ENCODE measurements around the gene SYNE1.

The SYNE1 gene

DNA sequence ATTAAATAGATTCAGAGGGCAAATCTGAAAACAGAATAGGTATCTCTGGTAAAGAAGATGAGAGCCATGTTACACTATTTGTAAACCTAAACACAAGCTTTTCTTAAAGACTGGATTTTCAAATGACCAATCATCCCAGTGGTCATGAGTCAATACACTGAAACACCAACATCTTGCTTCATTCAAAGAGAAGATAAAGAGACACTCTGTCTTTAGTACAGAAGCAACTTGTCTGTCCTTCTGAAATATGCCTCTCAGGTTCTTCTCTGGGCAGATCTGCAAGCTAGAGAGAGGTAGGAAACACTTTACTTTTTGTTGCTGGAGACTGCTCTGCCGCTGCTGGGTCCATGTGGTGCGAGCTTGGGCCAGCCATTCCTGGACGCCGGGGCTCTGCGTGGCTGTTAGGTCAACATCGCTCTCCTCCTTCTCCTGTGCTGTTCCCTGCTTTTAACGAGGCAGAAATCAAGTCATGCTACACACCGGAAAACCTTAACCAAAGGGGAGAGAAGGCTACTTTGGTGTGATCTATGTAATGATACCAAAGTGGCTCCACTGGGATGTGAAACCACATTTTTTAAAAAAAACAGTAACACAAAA is 368.2 kb downstream of the SYNE1 start:
- Mint-ChIP-seq H3K27me3 (ENCODE audit: low read depth) (no peaks in the 10 kb centered on the region), H3K4me1 (peaks cover 46% of the 10 kb centered on the region), H3K4me3 (no peak overlapping the region), H3K9me3 (no peaks in the 10 kb centered on the region), H3K27ac (peak overlapping the region in 2 of 3 experiments; percentile 8 to 96), H3K36me3 (ENCODE audit: low read depth) (peaks cover 12% of the 10 kb centered on the region)
- TF ChIP-seq, protein P1, sequence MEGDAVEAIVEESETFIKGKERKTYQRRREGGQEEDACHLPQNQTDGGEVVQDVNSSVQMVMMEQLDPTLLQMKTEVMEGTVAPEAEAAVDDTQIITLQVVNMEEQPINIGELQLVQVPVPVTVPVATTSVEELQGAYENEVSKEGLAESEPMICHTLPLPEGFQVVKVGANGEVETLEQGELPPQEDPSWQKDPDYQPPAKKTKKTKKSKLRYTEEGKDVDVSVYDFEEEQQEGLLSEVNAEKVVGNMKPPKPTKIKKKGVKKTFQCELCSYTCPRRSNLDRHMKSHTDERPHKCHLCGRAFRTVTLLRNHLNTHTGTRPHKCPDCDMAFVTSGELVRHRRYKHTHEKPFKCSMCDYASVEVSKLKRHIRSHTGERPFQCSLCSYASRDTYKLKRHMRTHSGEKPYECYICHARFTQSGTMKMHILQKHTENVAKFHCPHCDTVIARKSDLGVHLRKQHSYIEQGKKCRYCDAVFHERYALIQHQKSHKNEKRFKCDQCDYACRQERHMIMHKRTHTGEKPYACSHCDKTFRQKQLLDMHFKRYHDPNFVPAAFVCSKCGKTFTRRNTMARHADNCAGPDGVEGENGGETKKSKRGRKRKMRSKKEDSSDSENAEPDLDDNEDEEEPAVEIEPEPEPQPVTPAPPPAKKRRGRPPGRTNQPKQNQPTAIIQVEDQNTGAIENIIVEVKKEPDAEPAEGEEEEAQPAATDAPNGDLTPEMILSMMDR (IDR thresholded peaks at IDR 0.05; ENCODE audit: unreplicated experiment in 3 of 3) = no peak

DNA sequence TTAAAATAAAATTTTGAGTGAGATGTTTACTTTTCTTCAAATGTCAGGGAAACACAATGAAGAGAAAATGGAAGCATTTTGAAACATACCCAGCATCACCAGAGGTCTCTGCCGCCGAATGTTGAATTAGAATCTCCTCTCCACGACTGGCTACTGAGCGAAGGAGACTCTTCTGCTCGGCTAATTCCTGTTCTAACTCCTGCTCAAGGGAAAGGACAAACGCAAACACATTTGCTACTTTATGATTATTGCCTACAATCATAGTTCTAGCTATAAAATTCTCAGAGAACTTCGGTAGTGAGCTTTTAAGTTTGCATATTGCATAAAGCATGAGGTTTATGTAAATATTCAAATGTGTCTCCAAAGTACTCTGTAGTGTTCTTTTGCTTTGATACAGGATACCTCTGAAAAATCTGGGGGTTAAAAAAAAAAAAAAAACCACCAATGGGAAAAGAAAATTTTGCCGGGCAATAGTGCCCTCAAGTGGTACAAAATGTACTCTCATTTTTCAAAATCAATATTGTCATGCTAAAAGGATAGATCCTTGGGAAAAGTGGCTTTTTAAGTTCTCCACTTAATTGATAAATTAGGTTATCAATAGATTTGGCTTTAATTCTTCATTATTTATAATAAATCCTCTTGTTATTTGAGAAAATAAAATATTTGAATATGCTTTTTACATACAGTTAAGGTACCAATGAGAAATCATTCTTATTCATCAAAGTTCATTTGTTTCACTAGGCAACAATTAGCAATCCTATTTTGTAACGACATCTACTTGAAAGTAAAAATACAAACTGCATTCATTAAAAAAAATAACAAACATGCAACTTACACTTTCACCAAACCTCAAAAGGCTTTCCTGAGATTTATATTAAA is 369.0 kb downstream of the SYNE1 start:
- TF ChIP-seq, protein P1 (IDR thresholded peaks at IDR 0.05; ENCODE audit: unreplicated experiment in 3 of 3) = peak; percentile 54 to 71 (median 63)
- H3K36me3 Mint-ChIP-seq (ENCODE audit: low read depth) = peaks cover 9% of the 10 kb centered on the region
- H3K9me3 Mint-ChIP-seq = no peaks in the 10 kb centered on the region
- peak overlapping the region in 2 of 3 experiments; percentile 29 to 96 for H3K27ac Mint-ChIP-seq
- H3K4me3 Mint-ChIP-seq = no peak overlapping the region
- peaks cover 39% of the 10 kb centered on the region for H3K4me1 Mint-ChIP-seq
- H3K27me3 Mint-ChIP-seq (ENCODE audit: low read depth) = no peaks in the 10 kb centered on the region

DNA sequence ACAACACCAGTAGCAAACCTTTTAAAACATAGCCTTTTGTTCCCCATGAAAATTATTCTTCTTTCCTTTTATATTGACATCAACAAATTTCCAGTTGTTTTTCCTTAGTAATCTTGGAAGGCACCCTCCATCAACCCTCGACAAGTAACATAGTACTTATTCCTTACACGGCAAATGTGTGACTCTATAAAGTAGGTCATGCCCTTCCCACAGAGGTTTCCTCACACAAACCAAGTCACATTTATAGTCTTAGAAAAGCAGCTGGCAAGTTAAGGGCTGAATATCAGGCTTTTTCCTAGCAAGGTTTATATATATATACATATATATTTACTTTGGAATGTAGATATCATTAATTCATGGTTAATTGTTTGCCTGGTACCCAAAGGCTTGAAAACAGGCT is 371.5 kb downstream of the SYNE1 start:
- H3K4me3 Mint-ChIP-seq = no peak overlapping the region
- TF ChIP-seq, protein P1 (IDR thresholded peaks at IDR 0.05; ENCODE audit: unreplicated experiment in 3 of 3) = no peak
- no peak overlapping the region for H3K27ac Mint-ChIP-seq
- peaks cover 25% of the 10 kb centered on the region for H3K4me1 Mint-ChIP-seq
- H3K27me3 Mint-ChIP-seq (ENCODE audit: low read depth) = no peaks in the 10 kb centered on the region
- H3K36me3 Mint-ChIP-seq (ENCODE audit: low read depth) = peaks cover 19% of the 10 kb centered on the region
- no peaks in the 10 kb centered on the region for H3K9me3 Mint-ChIP-seq

DNA sequence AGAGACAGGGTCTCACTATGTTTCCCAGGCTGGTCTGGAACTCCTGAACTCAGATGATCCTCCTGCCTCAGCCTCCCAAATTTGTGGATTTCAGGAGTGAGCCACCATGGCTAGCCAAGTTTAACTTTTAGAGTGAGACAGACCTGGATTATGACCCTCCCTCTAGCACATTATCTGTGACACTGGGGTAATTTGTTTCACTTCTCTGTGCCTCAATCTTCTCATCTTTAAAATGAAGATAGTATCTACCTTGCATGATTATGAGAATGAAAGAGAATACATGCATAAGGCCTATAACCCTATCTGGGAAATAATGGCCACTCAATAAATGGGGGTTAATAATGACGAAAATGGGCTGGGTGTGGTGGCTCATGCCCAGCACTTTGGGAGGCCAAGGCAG is 373.6 kb downstream of the SYNE1 start:
- TF ChIP-seq, protein P1 (IDR thresholded peaks at IDR 0.05; ENCODE audit: unreplicated experiment in 3 of 3) = no peak
- Mint-ChIP-seq H3K9me3 (peaks cover 5% of the 10 kb centered on the region), H3K4me3 (no peak overlapping the region), H3K27ac (no peak overlapping the region), H3K4me1 (peaks cover 22% of the 10 kb centered on the region), H3K36me3 (ENCODE audit: low read depth) (peaks cover 36% of the 10 kb centered on the region), H3K27me3 (ENCODE audit: low read depth) (no peaks in the 10 kb centered on the region)

DNA sequence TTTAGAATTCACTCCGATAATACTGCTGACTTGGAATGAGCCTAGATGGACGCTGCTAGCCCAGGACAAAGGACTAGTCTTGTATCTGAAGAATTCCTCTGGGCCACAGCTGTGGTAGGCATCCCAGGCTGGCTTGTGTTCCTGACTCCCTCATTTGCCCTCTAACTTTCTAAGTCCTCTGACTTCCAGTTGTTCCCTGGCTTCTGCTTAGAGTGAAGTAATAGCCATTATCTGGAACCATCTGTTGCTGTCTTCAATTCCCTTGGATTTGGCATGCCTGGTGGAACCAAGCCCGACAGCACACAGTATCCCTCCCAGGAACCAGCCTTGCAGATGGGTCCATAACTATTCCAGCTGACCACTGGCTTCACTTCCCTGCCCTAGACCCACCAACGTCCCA is 376.0 kb downstream of the SYNE1 start:
- TF ChIP-seq, protein P1 (IDR thresholded peaks at IDR 0.05; ENCODE audit: unreplicated experiment in 3 of 3) = no peak
- peaks cover 60% of the 10 kb centered on the region for H3K36me3 Mint-ChIP-seq (ENCODE audit: low read depth)
- H3K4me1 Mint-ChIP-seq = peaks cover 12% of the 10 kb centered on the region
- H3K27ac Mint-ChIP-seq = peak overlapping the region in 2 of 3 experiments; percentile 8 to 74
- peaks cover 10% of the 10 kb centered on the region for H3K9me3 Mint-ChIP-seq
- no peak overlapping the region for H3K4me3 Mint-ChIP-seq
- no peaks in the 10 kb centered on the region for H3K27me3 Mint-ChIP-seq (ENCODE audit: low read depth)
